ENCODE data around the gene BCAS1.

Gene BCAS1

GRCh38 chr20:53959911-53960578 lies 110.3 kb downstream of the BCAS1 start:
- no peak for TF ChIP-seq CTCF (IDR thresholded peaks at IDR 0.05; ENCODE audit: low read depth, low read length)
- H3K4me3 ChIP-seq (replicated peaks in 1 of 2; ENCODE audit: low read depth in 2 of 2, low read length in 2 of 2): no peak overlapping the region
- peak; percentile 48 to 57 for DNase-seq (ENCODE audit: low read depth in 2 of 2)

GRCh38 chr20:53958260-53958659 lies 112.1 kb downstream of the BCAS1 start:
- no peak for TF ChIP-seq CTCF (IDR thresholded peaks at IDR 0.05; ENCODE audit: low read depth, low read length)
- H3K4me3 ChIP-seq (replicated peaks in 1 of 2; ENCODE audit: low read depth in 2 of 2, low read length in 2 of 2): no peak overlapping the region
- no peak for DNase-seq (ENCODE audit: low read depth in 2 of 2)

- TF ChIP-seq CTCF (IDR thresholded peaks at IDR 0.05; ENCODE audit: low read depth, low read length): peak; percentile 21
- peak; percentile 53 to 54 for DNase-seq (ENCODE audit: low read depth in 2 of 2)
- H3K4me3 ChIP-seq (replicated peaks in 1 of 2; ENCODE audit: low read depth in 2 of 2, low read length in 2 of 2): no peak overlapping the region
Observed at GRCh38 chr20:53957451-53958172, 112.8 kb downstream of the BCAS1 start.

- DNase-seq (ENCODE audit: low read depth in 2 of 2): no peak
- no peak overlapping the region for H3K4me3 ChIP-seq (replicated peaks in 1 of 2; ENCODE audit: low read depth in 2 of 2, low read length in 2 of 2)
- TF ChIP-seq CTCF (IDR thresholded peaks at IDR 0.05; ENCODE audit: low read depth, low read length): no peak
Observed at GRCh38 chr20:53956013-53956715, 114.2 kb downstream of the BCAS1 start.

- no peak overlapping the region for H3K4me3 ChIP-seq (replicated peaks in 1 of 2; ENCODE audit: low read depth in 2 of 2, low read length in 2 of 2)
- no peak for TF ChIP-seq CTCF (IDR thresholded peaks at IDR 0.05; ENCODE audit: low read depth, low read length)
- no peak for DNase-seq (ENCODE audit: low read depth in 2 of 2)
Observed at GRCh38 chr20:53954723-53955658, 115.4 kb downstream of the BCAS1 start.

- TF ChIP-seq CTCF (IDR thresholded peaks at IDR 0.05; ENCODE audit: low read depth, low read length): no peak
- no peak for DNase-seq (ENCODE audit: low read depth in 2 of 2)
Observed at GRCh38 chr20:53952528-53953096, 117.8 kb downstream of the BCAS1 start.

More at GRCh38 chr20:53952528-53953096, 117.8 kb downstream of the BCAS1 start:
- no peak overlapping the region for H3K4me3 ChIP-seq (replicated peaks in 1 of 2; ENCODE audit: low read depth in 2 of 2, low read length in 2 of 2)

All from cardiac fibroblast (primary cell).